Naive thymus-derived CD4-positive, alpha-beta T cell (primary cell): ENCODE data around the gene B3GNT4. TPM values are rescaled to one million over a fixed set of nuclear protein-coding genes. Genes with fewer than 3 reads are reported as not detected.
"Not testable (repeated sequence)": the region's sequence is repeated elsewhere in the genome, so short reads cannot be mapped to it uniquely, and the experiment has no call there.

Source experiments
- ATAC-seq: fragments of 150-1000 bp; cut with Tn5 transposase; 2 replicates; pipeline ENCODE4 v1.10.0; 2021; ENCODE audit warnings: mild to moderate bottlenecking, moderate library complexity
- CTCF ChIA-PET: fragments of 350-600 bp; sonication (Branson Sonifier 250); formaldehyde crosslinking; loops from one replicate; lab custom pipeline; 2021; ENCODE audit warnings: antibody characterized with exemption; lab: Charles Lee
- POLR2A ChIA-PET: fragments of 350-600 bp; sonication (Branson Sonifier 250); formaldehyde crosslinking; loops from one replicate; lab custom pipeline; 2021; ENCODE audit warnings: antibody characterized with exemption, inconsistent platforms; lab: Charles Lee
- DNase-seq, 9 donors: peaks; one replicate each; pipeline versions ENCODE4 v3.0.0 to v3.0.0-alpha.2; 2020 to 2022; ENCODE audit warnings: mixed read lengths in 1 of 9
- H3K27ac ChIP-seq: one replicate; pipeline ENCODE4 v1.7.0; 2013; ENCODE audit warnings: mild to moderate bottlenecking, low read depth, low read length, moderate library complexity
- H3K27me3 ChIP-seq, 2 donors: one replicate each; pipeline ENCODE4 v1.7.0; 2013; ENCODE audit warnings: low read length in 2 of 2, mild to moderate bottlenecking in 2 of 2, moderate library complexity in 2 of 2; ENCODE audit not compliant: control insufficient read depth in 2 of 2, insufficient read depth in 2 of 2
- H3K36me3 ChIP-seq, 3 experiments: 1 replicate in 2 of 3; 2 replicates in 1 of 3; pipeline ENCODE4 v1.7.0; 2013; ENCODE audit warnings: low read length in 3 of 3, mild to moderate bottlenecking in 3 of 3, moderate library complexity in 1 of 3; ENCODE audit not compliant: insufficient read depth in 3 of 3, control insufficient read depth in 2 of 3
- H3K4me1 ChIP-seq, 2 donors: one replicate each; pipeline ENCODE4 v1.7.0; 2013; ENCODE audit warnings: low read length in 2 of 2, mild to moderate bottlenecking in 2 of 2, moderate library complexity in 1 of 2; ENCODE audit not compliant: control insufficient read depth in 2 of 2, insufficient read depth in 2 of 2
- H3K4me3 ChIP-seq: 2 replicates; pipeline ENCODE4 v1.7.0; 2013; ENCODE audit warnings: mild to moderate bottlenecking, low read length
- H3K9me3 ChIP-seq, 3 experiments: 1 replicate in 2 of 3; 2 replicates in 1 of 3; pipeline ENCODE4 v1.7.0; 2013; ENCODE audit warnings: low read length in 3 of 3; ENCODE audit not compliant: control insufficient read depth in 2 of 3
- H3K27ac Mint-ChIP-seq, 9 donors: one replicate each; pipeline ENCODE4 v1.8.0; 2020 to 2022; ENCODE audit warnings: mixed read lengths in 9 of 9, mild to moderate bottlenecking in 8 of 9, moderate library complexity in 5 of 9, inconsistent platforms in 2 of 9
- H3K27me3 Mint-ChIP-seq, 5 donors: one replicate each; pipeline ENCODE4 v1.8.0; 2021 to 2022; ENCODE audit warnings: mixed read lengths in 5 of 5, mild to moderate bottlenecking in 1 of 5
- H3K36me3 Mint-ChIP-seq, 5 donors: one replicate each; pipeline ENCODE4 v1.8.0; 2020 to 2022; ENCODE audit warnings: mixed read lengths in 5 of 5, mild to moderate bottlenecking in 3 of 5, inconsistent platforms in 1 of 5
- H3K4me1 Mint-ChIP-seq, 7 donors: one replicate each; pipeline ENCODE4 v1.8.0; 2020 to 2022; ENCODE audit warnings: mixed read lengths in 7 of 7, mild to moderate bottlenecking in 3 of 7, inconsistent platforms in 1 of 7
- H3K4me3 Mint-ChIP-seq, 10 donors: one replicate each; pipeline ENCODE4 v1.8.0; 2020 to 2022; ENCODE audit warnings: mild to moderate bottlenecking in 10 of 10, mixed read lengths in 10 of 10, moderate library complexity in 6 of 10, inconsistent platforms in 2 of 10
- H3K9me3 Mint-ChIP-seq, 11 donors: one replicate each; pipeline ENCODE4 v1.8.0; 2020 to 2022; ENCODE audit warnings: mixed read lengths in 11 of 11, mild to moderate bottlenecking in 4 of 11, inconsistent platforms in 1 of 11, moderate library complexity in 1 of 11
- intact Hi-C, 2 donors: fragments of 100-400 bp; cut with micrococcal nuclease; formaldehyde crosslinking; loops; one replicate each; pipeline ENCODE4 v1.15.1; 2023
- polyA plus RNA-seq, 2 donors: library from polyadenylated mRNA; unstranded; fragments of 300-500 nt; fragmentation: Illumina TruSeq; gene quantifications; one replicate each; pipeline ENCODE4 v1.2.3, GENCODE V29; 2021
- total RNA-seq, 6 experiments: library from RNA in 5 of 6; stranded (reverse) in 5 of 6; gene quantifications; 1 replicate in 5 of 6; 2 replicates in 1 of 6; pipeline ENCODE4 v1.2.3 and lab custom pipeline; 2021 to 2026

B3GNT4 gene
- total and polyA plus RNA-seq, 7 experiments from 2014 or later = 0.15 to 1.1 (median 0.54) TPM; not detected in 2

- ATAC-seq = no peak
- intact Hi-C loops = no loop called here
- Mint-ChIP-seq H3K27ac (peak within 1 kb of the TSS in 1 of 9 donors; percentile 26), H3K4me3 (no peak within 1 kb of the TSS), H3K4me1 (peaks cover 0 to 1% (median 0%) of the 10 kb centered on the region in 7 donors), H3K27me3 (peaks cover 0 to 5% (median 0%) of the 10 kb centered on the region in 5 donors), H3K36me3 (no peaks in the 10 kb centered on the region), H3K9me3 (no peaks in the 10 kb centered on the region)
- H3K4me1 ChIP-seq = no peaks in the 10 kb centered on the region
- ChIA-PET POLR2A (no interaction called here), CTCF (no interaction called here)
- DNase-seq = no peak
- H3K9me3 ChIP-seq = no peaks in the 10 kb centered on the region
- H3K4me3 ChIP-seq = no peak within 1 kb of the TSS
- no peaks in the 10 kb centered on the region for H3K27me3 ChIP-seq
- H3K36me3 ChIP-seq = no peaks in the 10 kb centered on the region
- no peak within 1 kb of the TSS for H3K27ac ChIP-seq
Observed at GRCh38 chr12:122174155-122174845, 29.2 kb upstream of the B3GNT4 start, which contains the start of gene IL31. Gene IL31 (minus strand): TSS chr12:122174221. CDS start chr12:122174172, 49 bp downstream.

- H3K4me3 ChIP-seq, POLR2A ChIA-PET, ATAC-seq, H3K27ac ChIP-seq, H3K4me1 ChIP-seq, H3K27ac Mint-ChIP-seq, H3K4me3 Mint-ChIP-seq, H3K36me3 ChIP-seq, DNase-seq, H3K4me1 Mint-ChIP-seq, H3K27me3 ChIP-seq, H3K36me3 Mint-ChIP-seq, H3K9me3 ChIP-seq, intact Hi-C loops, H3K27me3 Mint-ChIP-seq, H3K9me3 Mint-ChIP-seq, CTCF ChIA-PET: not testable (repeated sequence)
Observed at GRCh38 chr12:122176473-122176872, 27.0 kb upstream of the B3GNT4 start.

- H3K9me3 ChIP-seq = no peaks in the 10 kb centered on the region
- Mint-ChIP-seq H3K27ac (peak within 1 kb of the TSS in 4 of 9 donors; percentile 21 to 46 (median 39)), H3K9me3 (no peaks in the 10 kb centered on the region), H3K4me3 (peak within 1 kb of the TSS; percentile 72 to 85 (median 80)), H3K36me3 (no peaks in the 10 kb centered on the region), H3K27me3 (peaks cover 0 to 26% (median 0%) of the 10 kb centered on the region in 5 donors), H3K4me1 (peaks cover 0 to 13% (median 8%) of the 10 kb centered on the region in 7 donors)
- ATAC-seq (peak; percentile 80), DNase-seq (peak in 7 of 9 donors; percentile 26 to 41 (median 35))
- intact Hi-C loops = no loop called here
- peak within 1 kb of the TSS; percentile 50 for H3K4me3 ChIP-seq
- ChIA-PET POLR2A (no interaction called here), CTCF (interaction anchor here (1.2 kb wide), 1 partner anchor 16 kb away, joined by 3 read pairs; no protein-coding TSS in a partner anchor)
- H3K36me3 ChIP-seq = no peaks in the 10 kb centered on the region
- no peak within 1 kb of the TSS for H3K27ac ChIP-seq
- no peaks in the 10 kb centered on the region for H3K27me3 ChIP-seq
- peaks cover 0 to 3% of the 10 kb centered on the region in 2 donors for H3K4me1 ChIP-seq
Observed at GRCh38 chr12:122182887-122183587, 20.5 kb upstream of the B3GNT4 start, which contains the start of gene LRRC43. Gene LRRC43 (plus strand): TSS chr12:122183123. CDS start chr12:122183145, 22 bp downstream.

GRCh38 chr12:122183588-122183940, 19.9 kb upstream of the B3GNT4 start:
- intact Hi-C loops = no loop called here

GRCh38 chr12:122184517-122184916, 19.0 kb upstream of the B3GNT4 start:
- Mint-ChIP-seq H3K27ac (no peak overlapping the region), H3K27me3 (peaks cover 0 to 26% (median 0%) of the 10 kb centered on the region in 5 donors), H3K4me3 (peak overlapping the region; percentile 33 to 80 (median 54)), H3K9me3 (no peaks in the 10 kb centered on the region), H3K36me3 (no peaks in the 10 kb centered on the region), H3K4me1 (peaks cover 0 to 13% (median 5%) of the 10 kb centered on the region in 7 donors)
- Histone ChIP-seq H3K4me3 (no peak overlapping the region), H3K27me3 (no peaks in the 10 kb centered on the region), H3K4me1 (peaks cover 0 to 3% of the 10 kb centered on the region in 2 donors), H3K9me3 (no peaks in the 10 kb centered on the region), H3K27ac (no peak overlapping the region), H3K36me3 (no peaks in the 10 kb centered on the region)
- DNase-seq (no peak), ATAC-seq (peak; percentile 53)
- intact Hi-C loops = no loop called here
- ChIA-PET CTCF (interaction anchor here (1.2 kb wide), 1 partner anchor 17 kb away, joined by 3 read pairs; no protein-coding TSS in a partner anchor), POLR2A (no interaction called here)

More at GRCh38 chr12:122183588-122183940, 19.9 kb upstream of the B3GNT4 start:
- POLR2A ChIA-PET = no interaction called here
- H3K27ac ChIP-seq = no peak overlapping the region
- peaks cover 0 to 26% (median 0%) of the 10 kb centered on the region in 5 donors for H3K27me3 Mint-ChIP-seq
- ATAC-seq (no peak), DNase-seq (no peak)
- H3K4me1 ChIP-seq = peaks cover 0 to 3% of the 10 kb centered on the region in 2 donors
- peaks cover 0 to 13% (median 8%) of the 10 kb centered on the region in 7 donors for H3K4me1 Mint-ChIP-seq
- H3K36me3 ChIP-seq = no peaks in the 10 kb centered on the region
- H3K4me3 Mint-ChIP-seq = peak overlapping the region; percentile 18 to 80 (median 54)
- CTCF ChIA-PET = interaction anchor here (1.2 kb wide), 1 partner anchor 16 kb away, joined by 3 read pairs; no protein-coding TSS in a partner anchor
- H3K27me3 ChIP-seq = no peaks in the 10 kb centered on the region
- no peaks in the 10 kb centered on the region for H3K9me3 Mint-ChIP-seq
- H3K27ac Mint-ChIP-seq = no peak overlapping the region
- H3K9me3 ChIP-seq = no peaks in the 10 kb centered on the region
- no peaks in the 10 kb centered on the region for H3K36me3 Mint-ChIP-seq
- no peak overlapping the region for H3K4me3 ChIP-seq

- H3K4me3 ChIP-seq = no peak overlapping the region
- H3K9me3 Mint-ChIP-seq = no peaks in the 10 kb centered on the region
Observed at GRCh38 chr12:122185079-122185478, 18.4 kb upstream of the B3GNT4 start.

More at GRCh38 chr12:122185079-122185478, 18.4 kb upstream of the B3GNT4 start:
- intact Hi-C loops = no loop called here
- H3K27ac ChIP-seq = no peak overlapping the region
- H3K27ac Mint-ChIP-seq = peak overlapping the region in 1 of 9 donors; percentile 36
- H3K36me3 Mint-ChIP-seq = no peaks in the 10 kb centered on the region
- POLR2A ChIA-PET = no interaction called here
- peaks cover 0 to 13% (median 5%) of the 10 kb centered on the region in 7 donors for H3K4me1 Mint-ChIP-seq
- ATAC-seq (no peak), DNase-seq (no peak)
- H3K4me3 Mint-ChIP-seq = peak overlapping the region in 5 of 10 donors; percentile 20 to 80 (median 54)
- peaks cover 0 to 3% of the 10 kb centered on the region in 2 donors for H3K4me1 ChIP-seq
- no peaks in the 10 kb centered on the region for H3K9me3 ChIP-seq
- no peaks in the 10 kb centered on the region for H3K36me3 ChIP-seq
- no peaks in the 10 kb centered on the region for H3K27me3 ChIP-seq
- peaks cover 0 to 26% (median 0%) of the 10 kb centered on the region in 5 donors for H3K27me3 Mint-ChIP-seq
- CTCF ChIA-PET = no interaction called here
